NCI-H446 treated with DMSO at 0.1 percent for 48 hours (cell line): ENCODE results near the gene ZAP70.
A peak's percentile ranks its signal among the peaks of the same experiment; 100 is the strongest.
"Not testable (repeated sequence)": the region's sequence is repeated elsewhere in the genome, so short reads cannot be mapped to it uniquely, and the experiment has no call there.

Source experiments
- DNase-seq: peaks from one replicate; lab custom pipeline; 2025; lab: John Stamatoyannopoulos, UW

ZAP70 gene

GRCh38 chr2:97698530-97698929 lies 14.8 kb upstream of the ZAP70 start:
- DNase-seq = no peak

GRCh38 chr2:97699765-97700444 lies 13.5 kb upstream of the ZAP70 start:
- DNase-seq = peak; percentile 8

DNA sequence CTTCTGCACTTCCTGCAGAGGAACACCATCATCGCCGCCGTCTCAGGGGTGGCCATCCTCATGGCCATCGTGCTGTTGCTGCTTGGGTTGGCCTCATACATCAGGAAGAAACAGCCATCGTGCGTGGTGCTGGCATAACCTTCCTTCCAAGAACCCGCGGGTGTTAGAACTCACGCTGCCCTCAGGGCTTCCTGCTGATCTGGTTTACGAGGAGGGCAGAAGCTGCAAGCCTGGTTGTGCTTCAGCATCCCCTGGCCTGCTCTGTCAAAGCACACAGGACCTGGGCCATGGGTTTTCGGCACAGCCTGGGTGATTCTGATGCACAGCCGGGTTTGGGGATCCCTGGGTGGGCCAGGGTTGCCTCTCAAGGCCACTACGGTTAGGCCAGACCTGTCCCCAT lies 12.2 kb upstream of the ZAP70 start:
- no peak for DNase-seq

DNA sequence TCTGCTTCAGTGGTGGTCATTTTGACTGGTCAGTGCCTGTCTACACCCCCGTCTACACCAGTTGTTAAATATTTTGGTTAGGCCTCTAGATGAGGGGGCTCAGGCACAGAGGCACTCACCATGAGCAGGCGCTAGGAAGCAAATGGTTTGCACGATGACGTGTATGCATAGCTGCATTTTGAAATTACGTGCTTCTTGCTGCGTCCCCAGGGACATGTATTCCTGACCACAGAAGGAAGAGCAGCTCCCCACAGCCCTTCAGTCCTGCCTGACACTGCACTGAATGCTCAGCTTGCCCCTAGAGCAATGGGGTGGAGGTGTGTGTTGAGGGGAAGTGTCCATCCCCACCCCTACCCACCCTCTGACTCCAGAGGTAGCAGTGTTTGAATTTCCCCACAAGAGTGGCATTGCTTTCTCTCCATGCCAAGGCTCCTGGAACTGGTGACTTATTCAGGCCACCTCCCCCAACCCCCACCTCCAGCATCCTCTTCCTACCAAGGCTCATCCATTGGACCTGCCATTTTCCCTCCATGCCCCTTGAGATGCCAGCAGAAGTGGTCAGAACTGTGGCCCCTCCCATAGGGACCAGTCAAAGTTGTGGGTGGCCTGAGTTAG lies 11.4 kb upstream of the ZAP70 start:
- no peak for DNase-seq

- DNase-seq = no peak
Observed at GRCh38 chr2:97702731-97703470, 10.5 kb upstream of the ZAP70 start.

GRCh38 chr2:97703741-97704140 lies 9.6 kb upstream of the ZAP70 start:
- DNase-seq = no peak

DNA sequence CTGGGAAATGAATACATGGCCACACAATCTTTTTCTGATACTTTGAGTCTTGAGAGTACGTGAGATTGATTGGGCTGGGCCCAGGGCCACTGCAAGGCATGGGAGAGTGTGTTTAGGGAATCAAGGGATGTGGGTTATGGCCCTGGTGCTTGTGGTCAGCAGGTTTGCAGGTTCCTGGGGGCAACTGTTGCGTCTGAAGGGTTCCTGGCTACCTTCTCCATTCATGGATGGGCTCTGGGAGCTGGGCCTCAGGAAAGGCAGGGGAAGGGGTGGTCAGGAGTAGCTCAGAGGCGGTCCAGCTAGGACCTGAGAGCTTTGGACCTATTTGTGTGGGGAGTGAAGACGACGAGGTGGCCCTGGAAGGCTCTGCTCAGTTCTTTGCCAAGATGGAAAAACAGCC lies 8.4 kb upstream of the ZAP70 start:
- DNase-seq = no peak

GRCh38 chr2:97706112-97706511 lies 7.3 kb upstream of the ZAP70 start:
- DNase-seq = no peak

DNA sequence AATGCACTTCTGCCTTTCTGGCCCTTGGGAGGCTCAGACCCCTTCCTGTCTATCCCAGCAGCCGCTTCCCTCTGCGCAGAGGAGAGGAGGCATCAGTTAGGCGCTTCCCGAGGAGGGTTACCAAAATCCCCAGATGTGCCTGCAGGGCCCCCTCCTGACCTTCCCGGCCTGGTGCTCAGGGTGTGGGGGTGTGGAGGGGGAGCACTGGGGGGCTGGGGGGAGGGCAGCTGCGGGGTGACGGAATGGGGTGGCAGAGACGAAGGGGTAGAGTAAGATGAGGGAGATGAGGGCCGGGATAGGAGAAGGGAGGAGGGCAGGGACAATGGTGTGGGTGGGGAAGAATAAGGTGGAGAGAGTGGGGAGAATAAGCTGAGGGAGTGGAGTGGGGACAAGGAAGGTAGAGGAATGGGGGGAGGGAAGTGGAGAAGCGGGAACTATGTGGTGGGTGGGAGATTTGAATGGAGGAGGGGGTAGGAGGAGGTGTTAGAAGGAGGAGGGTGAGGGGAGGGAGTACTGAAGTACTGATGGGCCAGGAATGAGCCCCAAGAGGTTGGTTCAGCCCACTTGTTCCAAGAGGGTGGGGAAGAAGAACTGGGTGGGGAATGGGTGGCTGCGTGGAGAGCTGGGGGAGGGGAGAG lies 6.5 kb upstream of the ZAP70 start:
- no peak for DNase-seq

DNA sequence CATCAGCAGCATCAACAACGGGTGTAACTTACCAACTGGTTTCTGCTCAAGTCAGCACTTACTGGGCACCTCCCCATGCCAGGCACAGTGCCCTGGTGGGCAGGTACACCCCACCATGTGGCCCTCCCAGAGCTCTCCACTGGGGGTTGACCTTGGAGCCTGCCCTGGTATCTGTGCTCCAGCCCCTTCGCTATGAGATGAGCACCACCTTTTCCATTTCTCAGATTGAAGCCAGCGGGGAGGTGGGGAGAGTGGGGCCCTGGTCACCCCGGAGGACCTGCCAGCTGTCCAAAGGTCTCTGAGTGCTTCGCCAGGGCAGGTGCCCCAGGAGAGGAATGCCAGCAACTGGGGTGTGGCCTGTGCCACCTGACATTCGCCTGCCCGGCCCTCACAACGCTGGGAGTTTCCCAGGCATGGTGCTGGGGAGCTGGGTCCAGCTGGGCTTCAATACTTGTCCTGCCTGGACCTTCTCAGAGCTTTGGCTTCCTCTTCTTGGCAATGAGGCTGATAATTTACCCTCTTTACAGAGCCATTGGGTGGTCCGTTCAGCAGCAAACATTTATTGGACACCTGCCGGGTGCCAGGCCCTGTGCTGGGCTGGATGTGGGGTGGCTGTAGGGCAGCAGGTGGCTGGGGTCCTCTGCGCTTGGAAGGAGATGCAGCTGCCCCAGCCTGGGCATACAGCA lies 5.9 kb upstream of the ZAP70 start:
- no peak for DNase-seq

GRCh38 chr2:97708048-97708380 lies 5.4 kb upstream of the ZAP70 start:
- no peak for DNase-seq

DNA sequence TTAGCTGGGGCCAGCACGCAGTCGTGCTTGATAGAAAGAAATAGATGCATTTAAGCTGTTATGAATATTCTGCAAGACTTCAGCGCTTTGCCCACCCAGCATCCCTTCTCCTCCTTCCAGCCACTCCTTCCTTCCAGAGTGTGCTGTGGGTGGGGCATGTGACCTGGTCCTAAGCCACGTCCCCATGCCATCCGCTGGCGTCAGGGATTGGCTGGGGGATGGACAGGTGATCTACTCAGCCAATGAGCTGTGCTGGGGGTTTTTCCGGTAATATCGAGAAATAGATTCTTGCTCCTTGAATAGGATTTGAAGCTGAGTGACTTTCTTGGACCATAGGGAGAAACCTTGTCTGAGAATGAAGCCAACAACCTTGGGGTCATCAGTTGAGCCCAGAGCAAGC lies 4.8 kb upstream of the ZAP70 start:
- no peak for DNase-seq

DNA sequence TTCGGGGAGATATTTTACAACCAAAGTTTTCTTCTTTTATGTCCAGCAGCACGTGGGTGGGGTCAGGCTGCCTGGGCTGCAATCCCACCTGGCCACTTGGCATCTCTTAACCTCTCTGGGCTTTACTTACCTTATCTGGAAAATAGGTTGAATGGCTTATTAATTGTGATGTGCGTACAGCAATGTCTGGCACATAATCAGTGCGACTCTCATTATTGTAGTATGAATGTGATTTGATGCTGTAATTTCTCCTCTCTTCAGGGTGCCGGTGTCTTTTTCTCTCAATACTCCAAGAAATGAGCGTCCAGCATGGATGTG lies 2.0 kb upstream of the ZAP70 start:
- no peak for DNase-seq

- DNase-seq = not testable (repeated sequence)
Observed at GRCh38 chr2:97712175-97712574, 1.2 kb upstream of the ZAP70 start.

- no peak for DNase-seq
Observed at GRCh38 chr2:97712693-97713295, 582 bp upstream of the ZAP70 start.

DNA sequence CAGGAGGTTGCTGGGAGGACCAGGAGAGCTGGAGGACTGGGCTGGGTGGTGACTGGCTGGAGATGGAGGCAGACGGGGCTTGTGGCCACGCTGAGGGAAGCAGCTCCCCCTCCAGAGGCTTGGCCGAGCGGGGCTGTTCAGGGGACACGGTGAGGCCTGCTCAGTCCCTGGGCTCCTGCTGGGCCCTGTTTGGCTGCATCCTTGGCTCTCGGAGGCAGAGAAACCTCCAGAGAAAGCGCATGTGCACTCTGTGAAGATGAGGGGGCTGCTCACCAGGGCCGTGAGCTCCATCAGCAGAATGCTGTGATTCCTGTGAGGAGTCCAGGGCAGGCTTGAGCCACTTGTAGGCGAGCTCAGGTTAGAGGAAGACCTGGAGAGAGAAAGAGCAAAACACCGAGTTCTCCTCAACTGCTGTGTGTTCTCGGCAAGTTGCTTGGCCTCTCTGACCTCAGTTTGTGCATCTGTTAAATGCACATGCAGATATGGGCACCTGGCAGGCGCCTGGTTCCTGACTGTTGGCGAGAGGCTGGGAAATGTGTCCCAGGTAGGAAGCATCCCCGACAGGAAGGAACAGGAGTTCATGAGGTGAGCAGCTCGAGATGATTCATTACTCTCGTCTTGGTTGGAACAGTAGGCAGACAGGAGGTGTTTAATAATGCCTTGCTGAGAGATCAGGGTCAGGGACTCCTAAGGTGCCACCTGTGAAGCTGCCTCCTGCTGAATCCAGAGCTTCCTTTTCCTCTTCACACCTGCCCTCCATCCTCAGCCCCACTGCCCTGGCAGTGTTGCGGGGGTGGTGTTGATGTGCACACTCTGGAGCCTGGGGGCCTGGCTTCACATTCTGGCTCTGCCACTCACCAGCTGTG lies 941 bp downstream of the ZAP70 start:
- DNase-seq = no peak

GRCh38 chr2:97714950-97715652 lies 1.7 kb downstream of the ZAP70 start:
- DNase-seq = no peak

DNA sequence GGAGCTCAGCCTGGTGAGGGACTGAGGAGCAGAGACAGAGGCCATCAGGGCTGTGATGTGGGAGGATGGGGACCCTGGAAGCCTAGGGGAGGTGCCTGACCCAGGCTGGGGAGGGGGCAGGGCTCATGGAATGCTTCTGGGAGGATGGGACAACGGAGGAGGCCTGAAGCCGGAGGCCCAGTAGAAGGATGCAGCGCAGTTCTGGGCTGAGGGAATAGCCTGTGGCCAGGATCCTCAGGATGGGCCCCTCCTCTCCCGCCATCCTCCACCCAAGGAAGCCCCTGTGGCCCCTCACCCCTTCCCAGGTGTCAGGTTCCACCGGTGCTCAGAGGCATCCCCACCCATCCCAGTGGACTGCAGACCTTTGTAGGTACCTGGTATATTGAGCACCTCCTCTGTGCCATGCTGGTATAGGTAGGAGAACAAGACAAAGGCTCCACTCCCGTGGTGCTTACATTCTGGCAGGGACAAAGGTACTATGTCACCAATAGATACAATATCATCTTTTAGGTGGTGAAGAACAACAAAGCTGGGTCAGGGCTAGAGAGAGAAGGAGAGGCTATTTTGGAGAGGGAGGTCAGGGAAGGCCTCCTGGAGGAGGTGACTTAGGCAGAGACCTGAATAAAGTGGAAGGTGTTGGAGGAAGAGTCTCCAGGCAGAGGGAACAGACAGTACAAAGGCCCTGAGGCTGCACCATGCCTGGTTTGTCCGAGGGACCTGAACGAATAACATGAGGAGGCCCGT lies 2.7 kb downstream of the ZAP70 start:
- DNase-seq = no peak

GRCh38 chr2:97716695-97717612 lies 3.6 kb downstream of the ZAP70 start:
- no peak for DNase-seq
